Parathyroid adenoma (tissue), 2 donors: ENCODE results near the gene TM9SF2.

Experiments used
- H2AFZ ChIP-seq: fragments of 300-600 bp; sonication (generic); one replicate; pipeline ENCODE4 v1.7.0; 2017; ENCODE audit warnings: antibody characterized with exemption, mild to moderate bottlenecking
- H3K27ac ChIP-seq: fragments of 300-600 bp; sonication (generic); one replicate; pipeline ENCODE4 v1.7.0; 2017
- H3K27me3 ChIP-seq: fragments of 300-600 bp; sonication (generic); one replicate; pipeline ENCODE4 v1.7.0; 2017; ENCODE audit warnings: low read length; ENCODE audit not compliant: control insufficient read depth, insufficient read depth
- H3K36me3 ChIP-seq: fragments of 300-600 bp; sonication (generic); one replicate; pipeline ENCODE4 v1.7.0; 2017; ENCODE audit warnings: low read length; ENCODE audit not compliant: control insufficient read depth, insufficient read depth
- H3K4me1 ChIP-seq: fragments of 300-600 bp; sonication (generic); one replicate; pipeline ENCODE4 v1.7.0; 2017; ENCODE audit warnings: control low read depth
- H3K4me2 ChIP-seq: fragments of 300-600 bp; sonication (generic); one replicate; pipeline ENCODE4 v1.7.0; 2017; ENCODE audit warnings: low read length
- H3K4me3 ChIP-seq: fragments of 300-600 bp; sonication (generic); one replicate; pipeline ENCODE4 v1.7.0; 2017; ENCODE audit warnings: low read depth, low read length
- H3K79me2 ChIP-seq: fragments of 300-600 bp; sonication (generic); one replicate; pipeline ENCODE4 v1.7.0; 2017; ENCODE audit warnings: control low read depth
- H3K9ac ChIP-seq: fragments of 300-600 bp; sonication (generic); one replicate; pipeline ENCODE4 v1.7.0; 2017; ENCODE audit warnings: mild to moderate bottlenecking
- H3K9me3 ChIP-seq: fragments of 300-600 bp; sonication (generic); one replicate; pipeline ENCODE4 v1.7.0; 2017; ENCODE audit warnings: low read length; ENCODE audit not compliant: control insufficient read depth
- TF ChIP-seq, protein P1 (sequence below): fragments of 300-600 bp; sonication (generic); IDR thresholded peaks from one replicate; pipeline ENCODE4 v1.7.0; 2017; ENCODE audit warnings: antibody characterized with exemption, mild to moderate bottlenecking
- donor health status: primary hyperparathyroidism.

Gene TM9SF2

GRCh38 chr13:99495466-99496183 lies 5.6 kb upstream of the TM9SF2 start:
- peaks cover 5% of the 10 kb centered on the region for H3K4me1 ChIP-seq
- H3K79me2 ChIP-seq, result no peaks in the 10 kb centered on the region
- no peak overlapping the region for H3K4me2 ChIP-seq
- H2AFZ ChIP-seq, result peak overlapping the region; percentile 29
- H3K4me3 ChIP-seq, result no peak overlapping the region
- no peak overlapping the region for H3K27ac ChIP-seq
- H3K36me3 ChIP-seq, result no peaks in the 10 kb centered on the region
- H3K27me3 ChIP-seq, result no peaks in the 10 kb centered on the region
- TF ChIP-seq, protein P1, sequence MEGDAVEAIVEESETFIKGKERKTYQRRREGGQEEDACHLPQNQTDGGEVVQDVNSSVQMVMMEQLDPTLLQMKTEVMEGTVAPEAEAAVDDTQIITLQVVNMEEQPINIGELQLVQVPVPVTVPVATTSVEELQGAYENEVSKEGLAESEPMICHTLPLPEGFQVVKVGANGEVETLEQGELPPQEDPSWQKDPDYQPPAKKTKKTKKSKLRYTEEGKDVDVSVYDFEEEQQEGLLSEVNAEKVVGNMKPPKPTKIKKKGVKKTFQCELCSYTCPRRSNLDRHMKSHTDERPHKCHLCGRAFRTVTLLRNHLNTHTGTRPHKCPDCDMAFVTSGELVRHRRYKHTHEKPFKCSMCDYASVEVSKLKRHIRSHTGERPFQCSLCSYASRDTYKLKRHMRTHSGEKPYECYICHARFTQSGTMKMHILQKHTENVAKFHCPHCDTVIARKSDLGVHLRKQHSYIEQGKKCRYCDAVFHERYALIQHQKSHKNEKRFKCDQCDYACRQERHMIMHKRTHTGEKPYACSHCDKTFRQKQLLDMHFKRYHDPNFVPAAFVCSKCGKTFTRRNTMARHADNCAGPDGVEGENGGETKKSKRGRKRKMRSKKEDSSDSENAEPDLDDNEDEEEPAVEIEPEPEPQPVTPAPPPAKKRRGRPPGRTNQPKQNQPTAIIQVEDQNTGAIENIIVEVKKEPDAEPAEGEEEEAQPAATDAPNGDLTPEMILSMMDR, result no peak
- no peaks in the 10 kb centered on the region for H3K9me3 ChIP-seq
- no peak overlapping the region for H3K9ac ChIP-seq

DNA sequence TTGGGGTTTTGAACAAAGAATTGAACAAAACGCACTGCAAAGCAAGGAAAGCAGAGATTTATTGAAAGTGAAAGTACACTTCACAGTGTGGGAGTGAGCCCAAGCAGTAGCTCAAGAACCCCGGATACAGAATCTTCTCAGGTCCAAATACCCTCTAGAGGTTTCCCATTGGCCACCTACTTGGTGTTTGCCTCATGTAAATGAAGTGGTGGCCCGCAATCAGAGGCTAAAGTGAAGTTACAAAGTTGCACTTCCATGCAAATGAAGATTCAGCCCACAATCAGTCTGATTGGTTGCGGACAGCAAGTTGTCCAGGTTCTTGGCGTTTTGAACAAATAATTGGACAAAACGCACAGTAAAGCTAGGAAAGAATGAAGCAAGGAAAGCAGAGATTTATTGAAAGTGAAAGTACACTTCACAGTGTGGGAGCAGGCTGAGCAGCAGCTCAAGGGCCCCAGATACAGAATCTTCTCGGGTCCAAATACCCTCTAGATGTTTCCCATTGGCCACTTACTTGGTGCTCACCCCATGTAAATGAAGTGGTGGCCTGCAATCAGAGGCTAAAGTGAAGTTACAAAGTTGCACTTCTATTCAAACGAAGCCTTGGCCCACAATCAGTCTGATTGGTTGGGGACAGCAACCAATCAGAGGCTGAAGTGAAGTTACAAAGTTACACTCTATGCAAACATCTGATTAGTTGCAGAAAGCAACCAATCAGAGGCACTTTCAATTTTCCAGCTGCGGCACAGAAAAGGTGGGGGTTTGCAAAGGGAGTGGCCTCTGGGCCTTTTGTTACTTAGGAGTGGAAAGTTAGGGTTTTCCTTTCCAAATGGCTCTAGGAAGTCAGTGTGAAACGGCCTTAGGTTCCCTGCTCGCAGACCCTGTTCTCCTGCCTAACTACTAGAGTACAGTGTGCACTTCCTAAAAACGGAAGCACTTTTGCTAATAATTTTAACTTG lies 4.8 kb upstream of the TM9SF2 start:
- TF ChIP-seq, protein P1, result no peak
- H3K4me3 ChIP-seq, result peak overlapping the region; percentile 11
- H2AFZ ChIP-seq, result peak overlapping the region; percentile 29
- peaks cover under 1% of the 10 kb centered on the region for H3K79me2 ChIP-seq
- no peaks in the 10 kb centered on the region for H3K36me3 ChIP-seq
- peak overlapping the region; percentile 36 for H3K4me2 ChIP-seq
- peaks cover 5% of the 10 kb centered on the region for H3K4me1 ChIP-seq
- peak overlapping the region; percentile 36 for H3K27ac ChIP-seq
- no peaks in the 10 kb centered on the region for H3K9me3 ChIP-seq
- H3K27me3 ChIP-seq, result no peaks in the 10 kb centered on the region
- H3K9ac ChIP-seq, result no peak overlapping the region

DNA sequence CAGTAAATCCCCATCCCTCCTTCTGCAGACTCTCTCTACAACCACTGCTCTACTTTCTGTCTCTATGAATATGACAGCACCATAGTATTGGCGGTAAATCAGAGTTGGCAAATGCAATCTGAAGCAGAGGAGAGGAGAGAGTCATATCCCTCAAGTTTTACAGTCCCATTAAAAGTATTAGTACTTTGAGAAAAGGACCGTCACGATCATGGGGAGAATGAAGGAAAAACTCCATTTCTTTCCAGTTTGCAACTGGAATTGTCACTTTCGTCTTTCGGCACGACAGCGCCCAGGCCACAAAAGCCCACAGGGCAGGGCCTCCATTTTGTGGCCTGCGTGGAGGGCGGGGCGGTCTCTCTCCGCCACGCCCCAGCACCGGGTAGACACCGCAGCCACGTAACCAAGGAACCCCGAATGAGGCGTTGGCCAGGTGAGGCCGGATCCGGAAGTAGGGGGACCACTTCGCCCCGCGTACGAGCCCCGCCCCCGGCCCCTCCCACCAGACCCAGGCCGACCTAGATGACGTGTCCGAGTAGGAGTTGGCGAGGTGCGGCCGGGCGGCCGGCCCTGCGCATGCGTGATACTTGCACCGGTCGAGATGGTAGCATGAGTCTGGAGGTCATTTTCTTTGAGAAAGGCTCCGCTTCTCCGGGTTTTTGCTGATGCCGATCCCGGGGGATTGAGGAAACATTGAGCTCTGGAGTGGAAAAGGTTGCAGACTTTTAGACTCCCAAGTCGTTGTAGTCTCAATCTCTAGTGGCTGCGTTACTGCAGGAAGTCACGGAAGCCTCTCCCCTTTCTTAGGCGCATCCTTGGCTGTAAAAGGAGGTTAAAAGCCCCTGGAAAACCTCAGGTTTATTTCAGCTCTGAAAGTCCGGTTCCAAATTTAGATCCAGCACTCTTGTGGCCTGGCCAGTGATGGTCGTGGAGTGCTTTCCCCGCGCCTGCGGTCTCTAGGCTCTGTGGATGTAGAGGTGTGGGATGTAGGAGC lies 2.8 kb upstream of the TM9SF2 start:
- Histone ChIP-seq H3K9me3 (no peaks in the 10 kb centered on the region), H3K36me3 (no peaks in the 10 kb centered on the region), H3K27me3 (no peaks in the 10 kb centered on the region), H3K27ac (peak overlapping the region; percentile 85), H3K4me3 (peak overlapping the region; percentile 78), H3K4me2 (peak overlapping the region; percentile 98), H3K9ac (no peak overlapping the region), H3K4me1 (peaks cover 12% of the 10 kb centered on the region), H3K79me2 (peaks cover 11% of the 10 kb centered on the region), H2AFZ (peak overlapping the region; percentile 94)
- TF ChIP-seq, protein P1, result no peak

DNA sequence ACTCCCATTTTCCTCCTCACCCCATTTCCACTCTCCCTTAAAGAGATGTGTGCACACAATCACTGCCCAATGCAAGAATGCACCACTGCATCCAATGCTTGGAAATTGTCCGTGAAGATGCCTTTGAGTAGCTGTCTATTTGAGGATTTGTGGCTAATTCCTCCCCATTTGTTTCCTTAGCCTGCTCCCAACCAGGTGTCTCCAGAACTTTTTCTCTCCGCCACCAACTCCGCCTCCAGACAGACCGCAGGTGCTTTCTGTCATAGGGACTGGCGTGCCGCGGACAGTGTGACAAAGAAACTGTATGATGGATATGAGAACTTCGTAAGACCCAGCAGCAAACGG lies 461 bp upstream of the TM9SF2 start:
- H3K79me2 ChIP-seq, result peaks cover 17% of the 10 kb centered on the region

More for the DNA sequence above, 461 bp upstream of the TM9SF2 start:
- no peak overlapping the region for H3K9ac ChIP-seq
- H3K36me3 ChIP-seq, result no peaks in the 10 kb centered on the region
- H3K4me3 ChIP-seq, result peak overlapping the region; percentile 98
- TF ChIP-seq, protein P1, result no peak
- no peaks in the 10 kb centered on the region for H3K27me3 ChIP-seq
- peak overlapping the region; percentile 95 for H3K4me2 ChIP-seq
- H3K27ac ChIP-seq, result peak overlapping the region; percentile 84
- H3K4me1 ChIP-seq, result peaks cover 17% of the 10 kb centered on the region
- no peaks in the 10 kb centered on the region for H3K9me3 ChIP-seq
- H2AFZ ChIP-seq, result peak overlapping the region; percentile 95
